ENCODE measurements around the gene PAH.

DNA sequence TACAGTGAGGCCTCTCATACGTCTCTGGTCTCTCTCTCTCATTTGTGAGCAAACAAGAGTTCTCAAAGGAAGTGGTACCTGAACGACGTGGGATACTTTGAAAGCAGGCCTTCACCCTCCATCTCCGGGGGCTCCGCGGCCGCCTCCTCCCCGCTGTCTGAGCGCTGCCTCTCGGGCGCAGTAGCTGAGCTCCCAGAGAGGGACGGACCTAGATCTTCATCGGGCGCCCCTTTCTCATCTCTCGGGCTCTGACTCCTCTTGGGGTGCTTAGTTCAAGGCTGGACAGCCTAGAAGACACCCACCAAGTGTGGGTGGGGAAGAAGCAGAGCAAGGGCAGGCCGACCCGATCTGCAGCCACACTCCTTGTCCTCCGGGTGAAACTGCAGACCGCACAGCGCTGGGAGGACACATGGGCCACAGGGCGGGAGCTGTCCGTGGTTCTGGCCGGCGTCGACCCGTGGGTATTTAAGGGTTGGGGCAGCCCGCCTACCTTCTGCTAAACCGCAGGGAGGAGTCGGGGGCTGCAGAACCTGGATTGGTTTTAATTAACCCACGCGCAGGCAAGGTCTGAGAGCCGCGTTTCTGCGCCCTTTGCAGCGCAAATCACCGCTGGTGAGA, 92.7 kb downstream of the PAH start:
- no peak for TF ChIP-seq ZFP30 (CRISPR knock-in tag; IDR thresholded peaks at IDR 0.05)
- TF ChIP-seq ZC3H10 (CRISPR knock-in tag; IDR thresholded peaks at IDR 0.05): no peak
- TF ChIP-seq, protein P1, sequence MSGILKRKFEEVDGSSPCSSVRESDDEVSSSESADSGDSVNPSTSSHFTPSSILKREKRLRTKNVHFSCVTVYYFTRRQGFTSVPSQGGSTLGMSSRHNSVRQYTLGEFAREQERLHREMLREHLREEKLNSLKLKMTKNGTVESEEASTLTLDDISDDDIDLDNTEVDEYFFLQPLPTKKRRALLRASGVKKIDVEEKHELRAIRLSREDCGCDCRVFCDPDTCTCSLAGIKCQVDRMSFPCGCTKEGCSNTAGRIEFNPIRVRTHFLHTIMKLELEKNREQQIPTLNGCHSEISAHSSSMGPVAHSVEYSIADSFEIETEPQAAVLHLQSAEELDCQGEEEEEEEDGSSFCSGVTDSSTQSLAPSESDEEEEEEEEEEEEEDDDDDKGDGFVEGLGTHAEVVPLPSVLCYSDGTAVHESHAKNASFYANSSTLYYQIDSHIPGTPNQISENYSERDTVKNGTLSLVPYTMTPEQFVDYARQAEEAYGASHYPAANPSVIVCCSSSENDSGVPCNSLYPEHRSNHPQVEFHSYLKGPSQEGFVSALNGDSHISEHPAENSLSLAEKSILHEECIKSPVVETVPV (CRISPR knock-in tag; IDR thresholded peaks at IDR 0.05): no peak
- TF ChIP-seq, protein P2, sequence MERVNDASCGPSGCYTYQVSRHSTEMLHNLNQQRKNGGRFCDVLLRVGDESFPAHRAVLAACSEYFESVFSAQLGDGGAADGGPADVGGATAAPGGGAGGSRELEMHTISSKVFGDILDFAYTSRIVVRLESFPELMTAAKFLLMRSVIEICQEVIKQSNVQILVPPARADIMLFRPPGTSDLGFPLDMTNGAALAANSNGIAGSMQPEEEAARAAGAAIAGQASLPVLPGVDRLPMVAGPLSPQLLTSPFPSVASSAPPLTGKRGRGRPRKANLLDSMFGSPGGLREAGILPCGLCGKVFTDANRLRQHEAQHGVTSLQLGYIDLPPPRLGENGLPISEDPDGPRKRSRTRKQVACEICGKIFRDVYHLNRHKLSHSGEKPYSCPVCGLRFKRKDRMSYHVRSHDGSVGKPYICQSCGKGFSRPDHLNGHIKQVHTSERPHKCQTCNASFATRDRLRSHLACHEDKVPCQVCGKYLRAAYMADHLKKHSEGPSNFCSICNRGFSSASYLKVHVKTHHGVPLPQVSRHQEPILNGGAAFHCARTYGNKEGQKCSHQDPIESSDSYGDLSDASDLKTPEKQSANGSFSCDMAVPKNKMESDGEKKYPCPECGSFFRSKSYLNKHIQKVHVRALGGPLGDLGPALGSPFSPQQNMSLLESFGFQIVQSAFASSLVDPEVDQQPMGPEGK (CRISPR knock-in tag; IDR thresholded peaks at IDR 0.05; ENCODE audit: borderline replicate concordance): no peak
- TF ChIP-seq ARNTL (CRISPR knock-in tag; IDR thresholded peaks at IDR 0.05; ENCODE audit: borderline replicate concordance, low read depth): no peak
- TF ChIP-seq, protein P3, sequence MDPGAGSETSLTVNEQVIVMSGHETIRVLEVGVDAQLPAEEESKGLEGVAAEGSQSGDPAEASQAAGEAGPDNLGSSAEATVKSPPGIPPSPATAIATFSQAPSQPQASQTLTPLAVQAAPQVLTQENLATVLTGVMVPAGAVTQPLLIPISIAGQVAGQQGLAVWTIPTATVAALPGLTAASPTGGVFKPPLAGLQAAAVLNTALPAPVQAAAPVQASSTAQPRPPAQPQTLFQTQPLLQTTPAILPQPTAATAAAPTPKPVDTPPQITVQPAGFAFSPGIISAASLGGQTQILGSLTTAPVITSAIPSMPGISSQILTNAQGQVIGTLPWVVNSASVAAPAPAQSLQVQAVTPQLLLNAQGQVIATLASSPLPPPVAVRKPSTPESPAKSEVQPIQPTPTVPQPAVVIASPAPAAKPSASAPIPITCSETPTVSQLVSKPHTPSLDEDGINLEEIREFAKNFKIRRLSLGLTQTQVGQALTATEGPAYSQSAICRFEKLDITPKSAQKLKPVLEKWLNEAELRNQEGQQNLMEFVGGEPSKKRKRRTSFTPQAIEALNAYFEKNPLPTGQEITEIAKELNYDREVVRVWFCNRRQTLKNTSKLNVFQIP (CRISPR knock-in tag; IDR thresholded peaks at IDR 0.05; ENCODE audit: borderline replicate concordance, low read depth): no peak
- no peak for TF ChIP-seq ZNF70 (CRISPR knock-in tag; IDR thresholded peaks at IDR 0.05)
- TF ChIP-seq OSR1 (CRISPR knock-in tag; IDR thresholded peaks at IDR 0.05): no peak
- TF ChIP-seq SNAI2 (CRISPR knock-in tag; IDR thresholded peaks at IDR 0.05): no peak
